C1 segment of cervical spinal cord (tissue), 14 donors: Measurements from ENCODE around the gene KIRREL3.

Experiments
- DNase-seq, 14 donors: peaks; one replicate each; lab custom pipeline; 2025; lab: John Stamatoyannopoulos, UW

The KIRREL3 gene

GRCh38 chr11:126543691-126544090 is 456.9 kb downstream of the KIRREL3 start:
- DNase-seq = peak in 8 of 14 donors; percentile 14 to 63 (median 48)

DNA sequence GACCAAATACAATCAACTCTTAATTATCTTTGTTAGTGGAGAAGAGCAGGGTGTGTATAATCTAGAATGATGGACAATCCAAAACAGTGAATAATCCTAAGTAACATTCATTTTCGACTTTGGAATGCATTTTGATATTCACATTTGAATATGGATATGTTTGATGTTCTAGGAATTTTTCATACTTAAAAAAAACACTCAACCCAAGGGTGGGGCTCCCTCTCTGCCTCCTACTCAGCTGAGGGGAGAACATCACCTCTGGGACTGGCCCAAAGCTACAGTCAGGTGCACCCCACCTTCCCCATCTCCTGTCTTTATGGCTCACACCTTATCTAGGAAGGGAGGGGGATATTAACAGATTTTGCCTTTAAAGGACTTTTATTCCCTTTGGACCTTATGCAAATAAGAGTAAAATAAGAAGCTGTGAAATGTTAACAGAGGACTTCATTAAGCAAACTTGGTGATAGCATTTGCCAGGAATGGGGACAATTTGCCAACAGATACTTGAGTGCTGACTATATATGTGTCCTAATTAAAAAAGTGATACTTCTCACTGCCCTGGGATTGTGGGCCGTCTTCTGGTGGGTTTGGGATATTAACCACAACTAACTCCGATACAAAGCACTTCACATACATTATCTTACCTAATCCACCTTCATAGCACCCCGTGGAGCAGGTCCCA is 458.1 kb downstream of the KIRREL3 start:
- DNase-seq = no peak

DNA sequence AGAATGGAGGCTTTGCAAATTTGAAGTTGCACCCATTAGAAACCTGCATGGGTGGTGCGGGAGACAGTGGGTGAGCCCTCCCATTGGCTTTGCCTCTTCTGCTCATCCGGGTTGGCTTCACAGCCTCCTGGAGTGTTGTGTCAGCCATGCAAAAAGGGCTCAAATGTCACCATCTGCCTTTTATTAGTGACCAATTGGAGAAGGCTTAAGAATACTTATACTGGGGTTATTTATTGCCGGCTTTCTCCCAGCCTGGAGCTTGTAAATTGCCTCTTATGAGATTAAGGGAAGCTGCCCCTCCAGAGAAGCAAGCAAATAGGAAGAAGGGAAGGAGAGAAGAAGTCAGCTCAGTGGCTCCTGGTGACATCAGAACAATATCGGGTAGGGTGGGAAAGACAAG is 462.5 kb downstream of the KIRREL3 start:
- DNase-seq = no peak

- DNase-seq = no peak
Observed at GRCh38 chr11:126537492-126537891, 463.1 kb downstream of the KIRREL3 start.

DNA sequence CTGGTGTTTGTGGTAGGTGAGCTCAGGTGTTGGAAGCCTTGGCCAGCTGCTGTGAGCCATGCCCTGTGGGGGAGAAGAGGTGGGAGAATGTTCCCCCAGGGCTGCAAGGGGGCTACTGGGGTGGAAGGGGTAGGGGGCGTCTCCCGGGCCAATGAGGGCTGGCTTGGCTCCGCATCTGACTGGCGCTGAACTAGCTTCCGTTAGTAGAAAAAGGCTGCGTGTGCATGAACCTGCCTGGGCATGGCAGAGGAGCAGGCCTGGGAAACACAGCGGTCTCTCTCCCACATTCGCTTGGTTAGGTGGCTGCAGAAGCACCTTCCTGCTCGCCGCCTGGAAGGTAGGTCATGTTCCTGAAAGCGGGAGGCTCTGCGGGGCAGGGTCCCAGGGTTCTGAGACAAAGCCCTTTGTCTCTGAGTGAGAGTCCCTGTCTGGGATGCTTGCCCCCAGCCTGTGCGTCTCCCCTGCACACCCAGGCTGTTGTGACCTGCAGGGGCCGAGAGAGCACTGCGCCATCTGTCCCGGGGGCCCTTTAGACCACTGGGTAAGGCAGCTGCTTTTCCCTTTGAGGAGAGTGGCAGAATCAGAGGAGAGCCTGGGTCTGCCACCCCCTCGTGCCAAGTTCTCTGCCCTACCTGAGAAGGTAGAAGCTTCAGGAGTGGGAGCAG is 466.3 kb downstream of the KIRREL3 start:
- DNase-seq = no peak

DNA sequence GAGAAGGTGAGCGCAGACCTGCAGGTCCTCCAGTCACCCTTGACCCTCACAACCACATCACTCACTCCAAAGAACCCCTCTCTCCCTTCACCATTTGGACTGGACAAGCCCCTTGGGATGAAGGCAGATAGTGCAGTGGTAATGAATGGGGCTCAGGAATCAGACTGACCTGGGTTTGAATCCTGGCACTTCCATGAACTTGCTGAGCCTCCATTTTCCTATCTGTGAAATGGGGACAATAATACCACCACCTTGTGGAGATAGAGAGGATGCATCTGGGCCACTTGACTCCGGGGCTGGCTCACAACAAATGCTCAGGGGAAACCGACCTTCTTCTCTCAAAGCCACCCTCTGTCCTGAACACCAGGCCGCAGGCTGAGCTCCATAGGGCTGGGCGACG is 467.0 kb downstream of the KIRREL3 start:
- DNase-seq = no peak

- DNase-seq = no peak
Observed at GRCh38 chr11:126530416-126530815, 470.2 kb downstream of the KIRREL3 start.

GRCh38 chr11:126529037-126529436 is 471.5 kb downstream of the KIRREL3 start:
- DNase-seq = no peak

DNA sequence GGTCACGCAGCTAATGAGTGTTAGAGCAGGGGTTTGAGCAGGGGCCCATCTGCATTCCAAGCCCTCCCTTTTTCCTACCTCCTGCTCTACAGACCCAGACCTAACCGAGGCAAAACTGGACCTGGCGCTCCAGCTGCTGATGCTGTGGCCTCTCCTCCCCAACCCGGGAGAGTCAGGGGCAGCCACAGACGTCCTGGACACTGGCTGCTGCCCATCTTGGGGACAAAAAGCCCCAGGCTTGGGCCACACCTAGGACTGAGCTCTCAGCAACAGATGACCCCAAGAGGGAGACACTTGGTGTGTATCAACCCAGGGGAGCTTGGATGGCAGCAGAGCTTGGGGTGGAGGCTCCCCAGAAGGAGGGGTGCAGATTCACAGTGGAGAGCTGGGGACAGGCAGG is 472.5 kb downstream of the KIRREL3 start:
- DNase-seq = no peak

- no peak for DNase-seq
Observed at GRCh38 chr11:126527651-126528050, 472.9 kb downstream of the KIRREL3 start.

DNA sequence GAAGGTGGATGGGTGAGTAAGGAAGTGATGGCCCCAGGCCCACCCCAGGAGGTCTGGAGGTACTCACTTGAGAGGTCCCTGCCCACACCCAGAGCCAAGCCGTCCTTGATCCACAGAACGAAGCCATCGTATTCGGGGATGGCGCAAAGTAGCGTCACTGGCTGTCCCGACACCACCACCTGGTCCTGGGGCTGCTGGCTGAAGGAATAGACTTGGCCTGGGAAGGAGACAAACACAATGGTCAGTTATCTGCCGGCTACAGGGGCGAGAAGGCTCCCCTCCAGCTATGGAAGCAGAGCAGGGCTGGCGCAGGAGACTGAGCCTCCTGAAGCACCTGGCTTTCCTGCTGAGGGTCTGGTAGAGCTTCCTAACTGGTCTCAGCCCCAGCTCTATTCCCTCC is 474.1 kb downstream of the KIRREL3 start:
- DNase-seq = no peak

DNA sequence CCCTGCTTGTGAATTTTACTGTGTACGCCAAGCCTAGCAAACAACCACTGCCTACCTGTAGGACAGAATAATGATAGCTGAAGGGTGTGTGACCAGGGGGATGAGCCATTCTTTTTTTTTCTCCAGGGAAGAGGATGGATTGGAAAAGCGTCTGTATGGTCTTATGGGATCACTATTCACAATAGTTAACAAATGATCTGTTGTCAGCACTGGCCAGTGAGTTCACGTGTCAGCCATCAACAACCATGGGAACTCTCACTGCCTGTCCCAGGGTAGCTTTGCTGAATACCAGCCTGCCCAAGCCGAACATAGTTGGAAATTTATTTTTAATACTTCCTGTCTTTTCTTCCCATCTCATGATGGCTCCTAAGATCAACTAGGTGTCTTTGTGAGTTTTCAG is 474.9 kb downstream of the KIRREL3 start:
- DNase-seq = peak in 1 of 14 donors; percentile 24

GRCh38 chr11:126525216-126525615 is 475.4 kb downstream of the KIRREL3 start:
- DNase-seq = no peak

DNA sequence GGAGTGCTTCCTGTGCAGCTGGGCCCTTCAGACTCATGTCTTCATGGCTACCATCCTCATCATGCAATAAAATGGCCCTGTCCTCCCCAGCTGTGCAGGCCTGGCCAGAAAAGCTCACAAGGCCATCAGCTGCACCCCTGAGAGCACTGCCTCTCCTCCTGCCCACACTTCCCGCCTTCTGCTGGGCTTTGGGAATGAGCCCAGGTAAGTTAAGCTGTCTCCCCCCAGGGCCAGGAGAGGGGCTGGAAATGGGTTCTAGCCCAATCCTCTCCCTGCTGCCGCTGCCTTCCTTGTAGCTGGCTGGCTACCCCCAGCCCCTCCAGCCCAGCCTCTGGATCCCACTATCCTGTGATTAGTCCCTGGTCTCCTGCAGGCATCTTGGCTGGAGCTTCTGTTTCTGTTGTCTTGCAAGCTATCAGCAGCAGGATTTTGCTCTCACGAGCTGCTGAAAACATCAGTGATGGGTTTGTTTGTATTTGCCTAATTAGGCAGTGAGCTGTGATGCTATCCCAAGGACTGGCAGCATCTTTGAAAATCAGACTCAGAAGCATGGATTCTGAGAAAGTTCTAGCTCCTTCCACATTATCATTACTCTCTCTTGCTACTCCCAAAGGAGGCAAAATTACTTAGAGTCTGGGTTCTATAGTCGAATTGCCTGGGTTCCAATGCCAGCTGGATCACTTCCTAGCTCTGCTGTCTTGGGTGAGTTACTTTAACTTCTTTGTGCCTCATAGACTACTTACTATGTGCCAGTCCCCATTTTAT is 476.9 kb downstream of the KIRREL3 start:
- no peak for DNase-seq

DNA sequence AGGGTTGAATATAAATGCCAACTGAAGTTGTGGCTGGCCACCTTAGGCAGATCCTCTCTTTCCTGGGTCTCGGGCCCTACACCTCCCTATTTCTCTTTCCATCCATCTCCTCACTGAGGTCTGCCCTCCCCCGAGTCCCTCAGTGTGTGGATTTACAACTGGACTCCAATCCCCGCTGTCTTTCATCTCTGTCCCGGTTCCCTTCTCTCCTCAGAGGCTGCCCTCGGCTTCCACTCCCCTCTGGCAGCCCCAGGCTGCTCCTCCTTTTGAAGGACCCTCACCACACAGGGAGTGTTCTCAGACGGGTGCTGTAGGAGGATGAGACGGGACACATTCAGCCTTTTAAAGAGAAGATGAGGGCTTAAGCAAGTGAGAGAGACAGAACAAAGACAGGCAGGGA is 478.0 kb downstream of the KIRREL3 start:
- no peak for DNase-seq

DNA sequence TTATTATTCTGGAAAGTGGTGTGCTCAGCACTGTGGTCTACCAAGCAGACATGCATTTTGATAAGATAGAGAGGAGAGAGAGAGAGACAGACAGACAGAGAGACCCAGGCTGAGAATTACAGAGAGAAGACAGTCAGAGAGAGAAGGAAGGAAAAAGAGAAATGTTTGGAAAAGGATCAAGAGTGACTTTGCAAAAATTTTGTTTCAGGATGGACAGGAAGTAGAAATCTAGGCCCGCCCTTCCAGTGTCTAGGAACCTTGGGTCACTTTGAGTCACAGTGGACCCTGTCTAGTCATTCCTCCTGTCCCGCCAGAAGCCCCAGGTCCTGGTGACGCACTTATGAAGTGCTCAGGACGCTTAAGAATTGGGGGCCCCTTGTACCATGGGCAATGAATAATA is 478.4 kb downstream of the KIRREL3 start:
- no peak for DNase-seq

GRCh38 chr11:126521196-126521595 is 479.4 kb downstream of the KIRREL3 start:
- DNase-seq = no peak

DNA sequence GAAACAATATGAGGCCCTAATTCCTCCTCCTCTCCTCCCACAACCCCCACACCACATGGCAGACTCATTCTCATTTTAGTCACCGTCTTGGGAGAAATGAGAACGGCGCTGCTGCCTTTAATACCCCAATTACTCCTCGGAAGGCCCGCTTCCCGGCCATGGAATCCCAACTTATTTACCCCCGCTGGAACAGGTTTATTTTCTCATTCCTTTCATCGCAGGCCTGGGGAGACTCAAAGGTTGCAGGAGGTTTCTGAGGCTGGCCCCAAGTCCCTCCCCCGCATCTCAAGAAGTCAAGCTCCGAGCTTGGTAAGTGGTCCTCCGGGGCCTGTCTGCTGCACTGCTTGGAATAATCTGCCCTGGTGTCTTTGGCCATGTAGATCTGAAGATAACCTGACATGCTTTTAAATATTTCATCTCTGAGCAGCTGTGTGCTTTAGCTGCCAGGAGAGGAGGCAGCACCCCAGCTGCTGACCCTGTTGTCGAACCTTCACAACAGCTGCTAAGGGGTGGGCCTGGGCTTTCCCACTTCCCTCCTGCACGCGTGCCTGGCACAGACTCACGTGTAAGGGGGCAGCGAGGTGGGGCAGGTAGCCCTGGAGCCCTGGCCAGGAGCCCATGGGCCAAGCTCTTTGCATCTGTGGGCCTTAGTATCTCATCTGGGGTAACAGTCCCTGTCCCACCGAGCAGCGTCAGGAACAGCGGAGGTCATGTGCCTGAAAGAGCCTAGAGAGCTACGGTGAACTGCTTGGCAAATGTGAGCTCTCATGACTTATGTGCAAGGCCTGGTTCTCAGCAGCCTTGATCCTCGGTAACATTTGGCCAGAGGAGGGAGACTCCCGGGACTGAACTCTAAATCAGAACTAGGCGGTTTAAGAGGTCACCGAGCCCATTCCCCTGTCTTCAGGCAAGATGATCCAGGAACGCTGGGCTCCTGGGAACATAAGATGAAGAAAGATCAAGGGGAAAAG is 480.5 kb downstream of the KIRREL3 start:
- no peak for DNase-seq

- no peak for DNase-seq
Observed at GRCh38 chr11:126518972-126519690, 481.4 kb downstream of the KIRREL3 start.

- DNase-seq = peak in 1 of 14 donors; percentile 64
Observed at GRCh38 chr11:126518071-126518971, 482.2 kb downstream of the KIRREL3 start.
